NCI-H1436 (cell line): ENCODE data around the gene PTP4A1.
"Not testable (repeated sequence)": the region's sequence is repeated elsewhere in the genome, so short reads cannot be mapped to it uniquely, and the experiment has no call there.

ENCODE experiments used
- DNase-seq: peaks from one replicate; lab custom pipeline; 2025; lab: John Stamatoyannopoulos, UW

PTP4A1 gene

GRCh38 chr6:63582579-63583231, 10.4 kb downstream of the PTP4A1 start:
- no peak for DNase-seq

- DNase-seq: no peak
These were observed 11.8 kb downstream of the PTP4A1 start for GRCh38 chr6:63584125-63584514.

GRCh38 chr6:63584566-63584965, 12.3 kb downstream of the PTP4A1 start:
- DNase-seq: no peak

GRCh38 chr6:63585652-63586051, 13.4 kb downstream of the PTP4A1 start:
- not testable (repeated sequence) for DNase-seq

GRCh38 chr6:63589952-63590411, 17.7 kb downstream of the PTP4A1 start:
- no peak for DNase-seq

- no peak for DNase-seq
These were observed 20.6 kb downstream of the PTP4A1 start for GRCh38 chr6:63592886-63593285.

GRCh38 chr6:63597141-63598048, 25.1 kb downstream of the PTP4A1 start:
- no peak for DNase-seq

- peak; percentile 81 for DNase-seq
These were observed 26.1 kb downstream of the PTP4A1 start for GRCh38 chr6:63598049-63599036.

- no peak for DNase-seq
These were observed 27.0 kb downstream of the PTP4A1 start for GRCh38 chr6:63599243-63599642.

GRCh38 chr6:63600136-63600535, 27.9 kb downstream of the PTP4A1 start:
- no peak for DNase-seq

GRCh38 chr6:63609231-63609630, 37.0 kb downstream of the PTP4A1 start:
- no peak for DNase-seq

GRCh38 chr6:63610944-63611343, 38.7 kb downstream of the PTP4A1 start:
- DNase-seq: no peak

GRCh38 chr6:63611560-63611959, 39.3 kb downstream of the PTP4A1 start:
- DNase-seq: no peak

- no peak for DNase-seq
These were observed 43.3 kb downstream of the PTP4A1 start for GRCh38 chr6:63615590-63615989.
